PC-9 (cell line): Measurements from ENCODE around the gene MARCHF6.

Experiments
- CTCF ChIP-seq: fragments of 200-600 bp; sonication (generic); conservative IDR thresholded peaks from 2 replicates; pipeline ENCODE4 v1.6.1; 2017; ENCODE audit warnings: mixed run types, antibody characterized with exemption, mild to moderate bottlenecking, moderate library complexity
- EZH2 ChIP-seq: fragments of 200-600 bp; sonication (generic); IDR thresholded peaks from 2 replicates; pipeline ENCODE4 v1.8.0; 2017; ENCODE audit warnings: antibody characterized with exemption, low read depth

GRCh38 chr5:10315824-10316509 lies 37.5 kb upstream of the MARCHF6 start:
- TF ChIP-seq EZH2 = no peak
- TF ChIP-seq CTCF = no peak
